Fibroblast of lung (primary cell): ENCODE results near the gene CHD6. TPM values are rescaled to one million over a fixed set of nuclear protein-coding genes. Genes with fewer than 3 reads are reported as not detected.

ENCODE experiments used
- DNase-seq, 2 donors: peaks; one replicate each; pipeline versions ENCODE4 v3.0.0 to v3.0.0-alpha.2; 2010; ENCODE audit warnings: low read depth in 2 of 2
- H2AFZ ChIP-seq: 2 replicates; pipeline ENCODE4 v1.5.1; 2012; ENCODE audit warnings: low read length, control low read depth, inconsistent platforms
- H3K27ac ChIP-seq: 2 replicates; pipeline ENCODE4 v1.5.1; 2011; ENCODE audit warnings: low read length, control low read depth; ENCODE audit not compliant: insufficient read depth
- H3K27me3 ChIP-seq: 2 replicates; pipeline ENCODE4 v1.5.1; 2011; ENCODE audit warnings: mild to moderate bottlenecking, low read length; ENCODE audit not compliant: control insufficient read depth, insufficient read depth
- H3K36me3 ChIP-seq: 2 replicates; pipeline ENCODE4 v1.5.1; 2011; ENCODE audit warnings: low read length; ENCODE audit not compliant: control insufficient read depth, insufficient read depth
- H3K4me1 ChIP-seq: 2 replicates; pipeline ENCODE4 v1.5.1; 2011; ENCODE audit warnings: low read length; ENCODE audit not compliant: control insufficient read depth, insufficient read depth; ENCODE audit errors: extremely low read depth
- H3K4me2 ChIP-seq: 2 replicates; pipeline ENCODE4 v1.5.1; 2011; ENCODE audit warnings: low read length, control low read depth; ENCODE audit not compliant: insufficient read depth; ENCODE audit errors: extremely low read depth
- H3K4me3 ChIP-seq, 4 experiments: fragments of 200-600 bp in 1 of 4; sonication (generic) in 1 of 4; replicated peaks in 1 of 4; 2 replicates each; pipeline ENCODE4 v1.5.1; 2011 to 2016; ENCODE audit warnings: low read length in 4 of 4, low read depth in 3 of 4, mild to moderate bottlenecking in 3 of 4, control low read depth in 2 of 4, inconsistent platforms in 1 of 4, mixed read lengths in 1 of 4; ENCODE audit not compliant: insufficient read depth in 1 of 4; ENCODE audit errors: control extremely low read depth in 1 of 4
- H3K79me2 ChIP-seq: 2 replicates; pipeline ENCODE4 v1.5.1; 2012; ENCODE audit warnings: mild to moderate bottlenecking, low read length, inconsistent platforms; ENCODE audit not compliant: control insufficient read depth, insufficient read depth
- H3K9ac ChIP-seq: 2 replicates; pipeline ENCODE4 v1.5.1; 2011; ENCODE audit warnings: mild to moderate bottlenecking, low read length, control low read depth; ENCODE audit not compliant: insufficient read depth
- H3K9me3 ChIP-seq: 2 replicates; pipeline ENCODE4 v1.5.1; 2012; ENCODE audit warnings: low read depth, low read length; ENCODE audit not compliant: control insufficient read depth, insufficient read depth
- H4K20me1 ChIP-seq: 2 replicates; pipeline ENCODE4 v1.5.1; 2011; ENCODE audit warnings: low read length; ENCODE audit not compliant: control insufficient read depth, insufficient read depth; ENCODE audit errors: extremely low read depth
- CTCF ChIP-seq, 2 donors: IDR thresholded peaks in 1 of 2; conservative IDR thresholded peaks in 1 of 2; 1 replicate in 1 of 2; 2 replicates in 1 of 2; pipeline ENCODE4 v1.5.1; 2011 to 2012; ENCODE audit warnings: low read length in 2 of 2, control low read depth in 1 of 2, inconsistent platforms in 1 of 2, low read depth in 1 of 2, mild to moderate bottlenecking in 1 of 2
- EZH2 ChIP-seq: IDR thresholded peaks from 2 replicates; pipeline ENCODE4 v1.5.1; 2012; ENCODE audit warnings: low read length, control low read depth, mild to moderate bottlenecking; ENCODE audit errors: missing control alignments
- polyA minus RNA-seq: library from RNA; depleted of rRNA, polyadenylated mRNA; stranded (reverse); fragments of >200 nt; gene quantifications from 2 replicates; pipeline ENCODE4 v1.2.3, GENCODE V29; 2011; ENCODE audit warnings: low replicate concordance
- polyA plus RNA-seq, 2 donors: library from polyadenylated mRNA; depleted of rRNA in 1 of 2; stranded (reverse) in 1 of 2; unstranded in 1 of 2; fragments of >200 nt; gene quantifications; 2 replicates each; pipeline ENCODE4 v1.2.1, GENCODE V29; 2011 to 2012; ENCODE audit warnings: missing spikeins in 1 of 2
- total RNA-seq: library from RNA; depleted of rRNA; stranded (reverse); fragments of >200 nt; gene quantifications from 2 replicates; pipeline ENCODE4 v1.2.1, GENCODE V29; 2014

Gene CHD6
- 22.9 and 25.9 TPM in 2 replicates for total RNA-seq
- 9.1 and 13.4 TPM in 2 replicates for polyA plus RNA-seq
- 6.8 and 11.4 TPM in 2 replicates for polyA plus RNA-seq (2012)
- 12.2 and 24.8 TPM in 2 replicates for polyA minus RNA-seq

- peaks cover 3% of the 10 kb centered on the region for H3K4me1 ChIP-seq
- peaks cover 33% of the 10 kb centered on the region for H3K79me2 ChIP-seq
- H3K4me2 ChIP-seq, result peak within 1 kb of the TSS; percentile 99
- H4K20me1 ChIP-seq, result no peaks in the 10 kb centered on the region
- H3K27ac ChIP-seq, result peak within 1 kb of the TSS; percentile 67
- H3K9me3 ChIP-seq, result no peaks in the 10 kb centered on the region
- H3K36me3 ChIP-seq, result no peaks in the 10 kb centered on the region
- DNase-seq, result peak; percentile 99 to 100
- peak within 1 kb of the TSS; percentile 81 for H3K9ac ChIP-seq
- peak within 1 kb of the TSS; percentile 68 to 91 (median 79) for H3K4me3 ChIP-seq
- TF ChIP-seq CTCF (conservative IDR thresholded peaks at IDR 0.05 in 1 of 2, IDR thresholded peaks at IDR 0.05 in 1 of 2; ENCODE audit: low read depth in 1 of 2, low read length in 2 of 2), result no peak
- TF ChIP-seq EZH2, result no peak
- no peaks in the 10 kb centered on the region for H3K27me3 ChIP-seq
- peak within 1 kb of the TSS; percentile 64 for H2AFZ ChIP-seq
Measured at GRCh38 chr20:41617902-41618806, at the start of gene CHD6. CHD6 (minus strand) TSS chr20:41618377; CDS start chr20:41551337, 67,040 bp downstream.

- Histone ChIP-seq H3K27me3 (no peaks in the 10 kb centered on the region), H3K9ac (no peak overlapping the region), H3K36me3 (no peaks in the 10 kb centered on the region), H3K4me1 (no peaks in the 10 kb centered on the region), H3K79me2 (no peaks in the 10 kb centered on the region), H2AFZ (no peak overlapping the region), H3K4me2 (no peak overlapping the region), H3K4me3 (peak overlapping the region in 1 of 4 experiments; percentile 19), H3K9me3 (no peaks in the 10 kb centered on the region), H3K27ac (no peak overlapping the region), H4K20me1 (no peaks in the 10 kb centered on the region)
- DNase-seq, result peak in 1 of 2 donors; percentile 11
- TF ChIP-seq CTCF (conservative IDR thresholded peaks at IDR 0.05 in 1 of 2, IDR thresholded peaks at IDR 0.05 in 1 of 2; ENCODE audit: low read depth in 1 of 2, low read length in 2 of 2) (no peak), EZH2 (no peak)
Measured at GRCh38 chr20:41664584-41664983, 46.4 kb upstream of the CHD6 start.

- DNase-seq, result no peak
- Histone ChIP-seq H3K4me1 (no peaks in the 10 kb centered on the region), H2AFZ (no peak overlapping the region), H3K27ac (no peak overlapping the region), H3K36me3 (no peaks in the 10 kb centered on the region), H3K9ac (no peak overlapping the region), H3K4me2 (no peak overlapping the region), H3K79me2 (no peaks in the 10 kb centered on the region), H3K27me3 (no peaks in the 10 kb centered on the region), H3K9me3 (no peaks in the 10 kb centered on the region), H4K20me1 (no peaks in the 10 kb centered on the region), H3K4me3 (no peak overlapping the region)
- TF ChIP-seq CTCF (conservative IDR thresholded peaks at IDR 0.05 in 1 of 2, IDR thresholded peaks at IDR 0.05 in 1 of 2; ENCODE audit: low read depth in 1 of 2, low read length in 2 of 2), result no peak
- TF ChIP-seq EZH2, result no peak
Measured at GRCh38 chr20:41657655-41658054, 39.5 kb upstream of the CHD6 start.
